Heart left ventricle (tissue), 13 donors: ENCODE measurements around the gene ENTHD1.

ENCODE experiments used
- CTCF ChIP-seq, 12 donors: fragments of 200-600 bp; sonication (generic) in 4 of 12; IDR thresholded peaks; one replicate each; pipeline versions ENCODE4 v1.5.0 to v1.8.0; 2018 to 2022; ENCODE audit warnings: antibody characterized with exemption in 12 of 12, mild to moderate bottlenecking in 5 of 12
- POLR2A ChIP-seq, 2 donors: fragments of 450-650 bp; IDR thresholded peaks; one replicate each; pipeline ENCODE4 v1.6.1; 2017; ENCODE audit warnings: antibody characterized with exemption in 2 of 2, mild to moderate bottlenecking in 2 of 2, moderate library complexity in 2 of 2
- donor health status: ischemic (EF 13 %, LVEDD 7.1; RV severe dilation, severe dysfunction).
- donor health status: DM: no; HTN: yes; CAD: no.
- donor health status: DM: no; HTN: no; CAD: no.
- donor health status: ischemic (EF 25% LVEDD 6.9; RV normal size, moderate dysfunction).
- donor health status: ischemic (EF 25% LVEDD 5.7; RV mildly dilated, moderate dysfunction).
- donor health status: ischemic (EF 35%, LVEDD 5.7; RV mildly dilated, moderate dysfunction).
- donor health status: nonischemic (EF 11% LVEDD 7.7; RV severe dilation, severe dysfunction).
- donor health status: DM: yes; HTN: yes; CAD: no.
- donor health status: PGD.
- donor health status: ischemic (EF 29% LVEDD 5.4; RV normal size, mild dysfunction).
- donor health status: nonischemic (EF 23%, LVEDD 6.1; RV moderate dilation, normal function).

- TF ChIP-seq POLR2A (IDR thresholded peaks at IDR 0.05) = no peak
- TF ChIP-seq CTCF (IDR thresholded peaks at IDR 0.05) = no peak
Observed at GRCh38 chr22:39723463-39723862, 170.1 kb downstream of the ENTHD1 start.
